SK-N-SH treated with all-trans-retinoic acid at 6 μM for 48 hours (cell line): ENCODE data around the gene GRM7.

Source experiments
- ARNTL ChIP-seq: fragments of 450-650 bp; formaldehyde crosslinking; IDR thresholded peaks from 2 replicates; pipeline ENCODE4 v1.5.0; 2020; ENCODE audit warnings: low read depth, mild to moderate bottlenecking, moderate library complexity, borderline replicate concordance
- CSRNP3 ChIP-seq: fragments of 250-450 bp; sonication (Bioruptor Pico); IDR thresholded peaks from 2 replicates; pipeline ENCODE4 v1.5.1; 2021; ENCODE audit warnings: mild to moderate bottlenecking, moderate library complexity
- ESRRG ChIP-seq: fragments of 250-450 bp; sonication (Bioruptor Pico); IDR thresholded peaks from 2 replicates; pipeline ENCODE4 v1.6.1; 2021; ENCODE audit warnings: mild to moderate bottlenecking
- OSR1 ChIP-seq: fragments of 250-450 bp; sonication (Bioruptor Pico); IDR thresholded peaks from 2 replicates; pipeline ENCODE4 v1.8.0; 2022; ENCODE audit warnings: moderate library complexity, mild to moderate bottlenecking, inconsistent platforms
- PATZ1 ChIP-seq: fragments of 250-450 bp; sonication (Bioruptor Pico); IDR thresholded peaks from 2 replicates; pipeline ENCODE4 v1.8.0; 2020; ENCODE audit warnings: mild to moderate bottlenecking, moderate library complexity, borderline replicate concordance
- ZNF8 ChIP-seq: fragments of 450-650 bp; formaldehyde crosslinking; IDR thresholded peaks from 2 replicates; pipeline ENCODE4 v1.5.0; 2020; ENCODE audit warnings: mild to moderate bottlenecking, moderate library complexity

- no peak for TF ChIP-seq ARNTL (CRISPR knock-in tag)
- TF ChIP-seq PATZ1, result no peak
- no peak for TF ChIP-seq OSR1 (CRISPR knock-in tag)
- no peak for TF ChIP-seq ZNF8 (CRISPR knock-in tag)
- no peak for TF ChIP-seq CSRNP3 (CRISPR knock-in tag)
- TF ChIP-seq ESRRG (CRISPR knock-in tag), result no peak
Measured at GRCh38 chr3:6878731-6879130, 17.8 kb downstream of the GRM7 start.
